G401.6 (cell line): ENCODE measurements around the gene USH1G.
"Not testable (repeated sequence)": the region's sequence is repeated elsewhere in the genome, so short reads cannot be mapped to it uniquely, and the experiment has no call there.

Experiments
- FAIRE-seq: peaks from 2 replicates; lab custom pipeline; 2012; peaks lifted over from hg19 to GRCh38; lab: Jason Lieb, UNC

The USH1G gene

DNA sequence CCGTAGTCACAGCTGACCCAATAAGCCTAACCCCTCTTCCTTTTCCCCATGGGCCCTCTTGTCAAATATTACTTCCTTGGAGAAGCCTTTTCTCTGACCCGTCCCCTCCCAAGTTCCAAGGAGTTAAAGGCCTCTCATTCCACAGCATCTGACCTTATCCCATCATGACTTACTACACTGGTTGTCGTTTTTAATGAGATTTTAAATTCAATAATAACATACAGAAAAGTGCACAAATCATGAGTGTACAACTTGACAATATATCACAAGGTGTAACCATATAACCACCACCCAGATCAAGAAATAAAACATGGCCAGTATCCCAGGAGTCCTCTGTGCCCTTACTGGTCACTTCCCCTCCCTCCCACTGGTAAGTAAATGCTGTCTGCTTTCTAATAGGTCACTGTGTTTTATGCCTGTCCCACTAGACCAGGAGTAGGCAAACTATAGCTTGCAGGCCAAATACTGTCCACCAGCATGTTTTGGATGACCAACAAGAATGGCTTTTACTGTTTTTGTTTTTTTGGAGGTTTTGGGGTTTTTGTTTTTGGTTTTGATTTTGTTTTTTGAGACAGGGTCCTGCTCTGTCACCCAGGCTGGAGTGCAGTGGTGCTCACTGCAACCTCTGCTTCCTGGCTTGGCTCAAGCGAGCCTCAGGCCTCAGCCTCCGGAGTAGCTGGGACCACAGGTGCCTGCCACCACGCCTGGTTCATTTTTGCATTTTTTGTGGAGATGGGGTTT is 49.0 kb downstream of the USH1G start:
- FAIRE-seq: no peak

DNA sequence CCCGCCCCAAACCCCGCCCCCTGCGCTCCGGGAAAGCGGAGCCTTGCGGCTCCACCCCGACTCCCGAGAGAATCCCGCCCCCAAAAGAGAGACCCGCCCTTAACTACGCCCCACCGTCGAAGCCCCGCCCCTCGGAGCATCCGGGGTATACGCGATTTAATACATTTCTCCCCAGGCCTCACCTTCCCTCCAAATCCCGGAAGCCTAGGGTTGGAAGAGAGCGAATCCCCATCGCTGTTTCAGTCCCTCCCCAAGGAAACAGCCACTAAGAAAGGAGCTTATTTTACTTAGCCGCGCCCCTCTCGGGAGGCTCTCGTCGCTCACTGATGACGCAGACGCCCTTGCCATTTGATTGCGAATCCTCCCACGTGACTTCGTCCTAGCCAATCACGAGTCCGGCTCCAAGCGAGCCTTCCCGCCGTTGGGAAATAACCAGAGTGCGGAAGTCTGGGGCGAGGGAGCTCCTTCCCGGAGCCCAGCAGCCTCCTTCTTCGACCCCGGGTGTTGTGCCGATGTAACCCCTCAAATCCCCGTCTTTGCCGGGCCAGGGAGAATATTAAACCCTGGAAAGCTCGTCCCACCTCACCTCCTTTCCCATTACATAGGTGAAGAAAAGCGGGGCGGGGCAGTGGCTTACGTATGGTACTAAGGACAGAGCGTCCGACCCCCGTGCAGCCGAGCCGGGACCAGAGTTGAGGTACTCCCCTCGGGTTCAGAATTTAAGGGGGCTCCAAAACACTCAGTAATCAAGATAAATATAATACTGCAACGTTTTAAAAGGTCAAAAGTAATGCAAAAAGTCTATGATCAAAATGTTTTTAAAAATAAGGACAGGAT is 49.8 kb downstream of the USH1G start:
- FAIRE-seq: peak; percentile 98

GRCh38 chr17:74872313-74873036 is 50.6 kb downstream of the USH1G start, which contains the start of gene FDXR:
Gene FDXR, minus strand, starts transcription at chr17:74872994. Its CDS starts 50 bp downstream, at chr17:74872944.
- no peak for FAIRE-seq

DNA sequence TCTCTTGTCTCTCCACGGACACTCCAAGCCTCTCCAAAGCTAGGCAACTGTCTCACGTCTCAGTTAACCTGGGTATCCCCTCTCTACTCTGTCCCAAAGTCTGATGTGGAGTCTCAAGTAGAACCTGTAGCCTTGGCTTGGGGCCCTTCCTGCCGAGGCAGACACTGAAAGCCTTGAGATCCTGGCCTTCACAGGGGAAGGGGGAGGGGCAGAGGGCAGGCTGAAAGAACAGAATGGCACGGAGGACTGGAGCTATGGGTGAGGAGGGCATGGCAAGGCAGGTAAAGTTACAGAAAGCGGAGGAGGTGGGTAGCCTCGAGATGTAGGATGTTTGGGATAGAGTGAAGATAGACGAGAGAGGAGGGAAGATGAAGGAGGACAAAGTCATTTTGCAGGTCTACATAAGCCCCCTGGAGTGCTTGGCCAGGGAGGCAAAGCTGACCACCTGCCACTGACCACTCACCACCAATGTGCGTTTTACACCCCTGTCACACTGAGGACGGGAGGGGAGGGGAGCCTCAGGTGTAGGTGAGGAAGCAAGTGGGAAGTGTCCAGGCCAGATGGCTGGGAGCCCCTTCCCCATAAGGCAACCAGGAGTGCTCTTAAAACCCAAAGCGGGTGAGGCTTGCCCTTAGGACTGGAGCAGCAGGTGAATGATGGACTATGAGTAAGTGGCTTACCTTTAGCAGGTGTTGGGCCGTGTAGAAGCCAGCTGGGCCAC is 51.5 kb downstream of the USH1G start:
- FAIRE-seq: no peak

DNA sequence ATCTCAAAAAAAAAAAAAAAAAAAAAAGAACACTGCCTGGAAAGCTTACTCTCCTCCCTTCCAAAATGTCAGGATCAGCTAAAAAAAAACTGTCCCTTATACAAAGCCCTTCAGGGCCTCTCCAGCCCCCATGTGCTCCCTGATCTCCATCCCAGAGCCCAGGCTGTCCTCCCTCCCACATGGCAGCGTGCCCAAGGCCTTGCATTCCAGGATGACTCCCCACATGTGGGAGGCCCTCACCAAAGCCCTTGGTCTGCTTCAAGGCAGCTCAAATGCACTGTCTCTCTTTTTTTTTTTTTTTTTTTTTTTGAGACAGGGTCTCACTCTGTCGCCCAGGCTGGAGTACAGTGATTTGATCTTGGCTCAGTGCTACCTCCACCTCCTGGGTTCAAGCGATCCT is 52.5 kb downstream of the USH1G start:
- FAIRE-seq: no peak

GRCh38 chr17:74870028-74870427 is 53.0 kb downstream of the USH1G start:
- not testable (repeated sequence) for FAIRE-seq

- no peak for FAIRE-seq
Measured at GRCh38 chr17:74868908-74869255, 54.2 kb downstream of the USH1G start.

GRCh38 chr17:74868251-74868907 is 54.7 kb downstream of the USH1G start:
- no peak for FAIRE-seq

GRCh38 chr17:74866198-74866835 is 56.7 kb downstream of the USH1G start:
- no peak for FAIRE-seq
